Coronary artery (tissue), 2 donors: ENCODE results near the gene GPR107.

Experiments
- DNase-seq: peaks from one replicate; pipeline ENCODE4 v3.0.0-alpha.2; 2017; ENCODE audit warnings: low spot score
- H3K27ac ChIP-seq, 2 donors: fragments of 200-600 bp; sonication (generic); one replicate each; pipeline ENCODE4 v1.5.1; 2016 to 2019
- H3K4me3 ChIP-seq: fragments of 200-600 bp; sonication (generic); 2 replicates; pipeline ENCODE4 v1.5.1; 2016; ENCODE audit warnings: mild to moderate bottlenecking, moderate library complexity
- CTCF ChIP-seq: fragments of 200-600 bp; sonication (generic); IDR thresholded peaks from one replicate; pipeline ENCODE4 v1.5.1; 2019; ENCODE audit warnings: antibody characterized with exemption

Gene GPR107

GRCh38 chr9:130041648-130042405 is 11.9 kb upstream of the GPR107 start:
- TF ChIP-seq CTCF = no peak
- peak; percentile 75 for DNase-seq
- H3K27ac ChIP-seq = peak overlapping the region; percentile 97
- H3K4me3 ChIP-seq = peak overlapping the region; percentile 94

- no peak for TF ChIP-seq CTCF
These were observed 11.3 kb upstream of the GPR107 start for GRCh38 chr9:130042406-130042884.

GRCh38 chr9:130042885-130043653 is 10.6 kb upstream of the GPR107 start, which contains the start of gene FNBP1:
FNBP1 (minus strand) TSS chr9:130043189; CDS start chr9:130042975, 214 bp downstream.
- peak; percentile 87 for DNase-seq
- Histone ChIP-seq H3K4me3 (peak within 1 kb of the TSS; percentile 94), H3K27ac (peak within 1 kb of the TSS; percentile 97)
- TF ChIP-seq CTCF = no peak

More at GRCh38 chr9:130042406-130042884, 11.3 kb upstream of the GPR107 start:
- peak; percentile 74 for DNase-seq
- H3K27ac ChIP-seq = peak overlapping the region; percentile 97
- peak overlapping the region; percentile 94 for H3K4me3 ChIP-seq

GRCh38 chr9:130043654-130044623 is 9.8 kb upstream of the GPR107 start:
- TF ChIP-seq CTCF = no peak

GRCh38 chr9:130045725-130046450 is 7.8 kb upstream of the GPR107 start:
- H3K27ac ChIP-seq = peak overlapping the region in 1 of 2 donors; percentile 3
- H3K4me3 ChIP-seq = no peak overlapping the region
- no peak for DNase-seq
- no peak for TF ChIP-seq CTCF

More at GRCh38 chr9:130043654-130044623, 9.8 kb upstream of the GPR107 start:
- Histone ChIP-seq H3K4me3 (peak overlapping the region; percentile 94), H3K27ac (peak overlapping the region; percentile 97)
- DNase-seq = peak; percentile 86
